Muscle of leg (tissue), 16 donors: ENCODE results near the gene KRTAP19-6. TPM values are rescaled to one million over a fixed set of nuclear protein-coding genes. Genes with fewer than 3 reads are reported as not detected.

Source experiments
- DNase-seq: peaks from one replicate; pipeline ENCODE4 v3.0.0; 2013
- H3K27ac ChIP-seq: one replicate; pipeline ENCODE4 v1.5.1; 2013; ENCODE audit warnings: mild to moderate bottlenecking, low read length, control low read depth
- H3K27me3 ChIP-seq: one replicate; pipeline ENCODE4 v1.6.1; 2013; ENCODE audit warnings: low read length; ENCODE audit not compliant: control insufficient read depth, insufficient read depth
- H3K36me3 ChIP-seq: one replicate; pipeline ENCODE4 v1.6.1; 2013; ENCODE audit warnings: low read length; ENCODE audit not compliant: control insufficient read depth, insufficient read depth
- H3K4me1 ChIP-seq: one replicate; pipeline ENCODE4 v1.6.1; 2013; ENCODE audit warnings: low read length; ENCODE audit not compliant: control insufficient read depth, insufficient read depth
- H3K4me3 ChIP-seq: one replicate; pipeline ENCODE4 v1.5.1; 2013; ENCODE audit warnings: low read length, control low read depth
- H3K9me3 ChIP-seq: replicated peaks from 2 replicates; pipeline ENCODE4 v1.6.1; 2013; ENCODE audit warnings: low read depth, low read length; ENCODE audit not compliant: control insufficient read depth
- WGBS: methylation state at CpG from one replicate; pipeline ENCODE4 v1.1.5; 2013; ENCODE audit warnings: missing lambda C conversion rate; ENCODE audit not compliant: insufficient coverage; 5-methylcytosine and 5-hydroxymethylcytosine counted together
- long read RNA-seq, 11 donors: transcript quantifications; one replicate each; lab custom pipeline, GENCODE V29; 2026
- polyA plus RNA-seq, 8 donors: library from polyadenylated mRNA; unstranded; fragments of 120-200 nt; gene quantifications; one replicate each; pipeline versions ENCODE4 v1.2.1 to v1.2.3, GENCODE V29; 2013; ENCODE audit warnings: inconsistent platforms in 1 of 8, low replicate concordance in 1 of 8; ENCODE audit not compliant: insufficient read length in 8 of 8, insufficient read depth in 1 of 8
- total RNA-seq: library from RNA; stranded (reverse); fragments of 120-200 nt; gene quantifications from one replicate; pipeline ENCODE4 v1.2.4, GENCODE V29; 2013

KRTAP19-6 gene
- total RNA-seq (not detected), polyA plus RNA-seq (not detected)
- long read RNA-seq, donor 1: 0 reads
- long read RNA-seq, donor 2: 0 reads
- long read RNA-seq, donor 3: 0 reads
- long read RNA-seq, donor 4: 0 reads
- long read RNA-seq, donor 5: 0 reads
- long read RNA-seq, donor 6: 0 reads
- long read RNA-seq, donor 7: 0 reads
- long read RNA-seq, donor 8: 0 reads
- long read RNA-seq, donor 9: 0 reads
- long read RNA-seq, donor 10: 0 reads
- long read RNA-seq, donor 11: 0 reads

- Histone ChIP-seq H3K27ac (no peak within 1 kb of the TSS), H3K27me3 (no peaks in the 10 kb centered on the region), H3K9me3 (no peaks in the 10 kb centered on the region), H3K36me3 (no peaks in the 10 kb centered on the region), H3K4me3 (no peak within 1 kb of the TSS), H3K4me1 (no peaks in the 10 kb centered on the region)
- WGBS: no CpG with 5 or more reads among the region's 1 CpG
- no peak for DNase-seq
Observed at GRCh38 chr21:30541764-30542163, at the start of gene KRTAP19-6. KRTAP19-6 (minus strand) TSS chr21:30541864; CDS start chr21:30541833, 31 bp downstream.

GRCh38 chr21:30590297-30590696, 48.6 kb upstream of the KRTAP19-6 start, which contains the start of gene KRTAP22-2:
KRTAP22-2 (minus strand) TSS chr21:30590397.
- no peak for DNase-seq
- H3K9me3 ChIP-seq: peaks cover 3% of the 10 kb centered on the region
- H3K27me3 ChIP-seq: no peaks in the 10 kb centered on the region
- no peak within 1 kb of the TSS for H3K4me3 ChIP-seq
- H3K4me1 ChIP-seq: no peaks in the 10 kb centered on the region
- H3K27ac ChIP-seq: no peak within 1 kb of the TSS
- H3K36me3 ChIP-seq: no peaks in the 10 kb centered on the region

- WGBS: no CpG with 5 or more reads among the region's 1 CpG
- no peak overlapping the region for H3K4me3 ChIP-seq
- DNase-seq: no peak
- no peak overlapping the region for H3K27ac ChIP-seq
- H3K27me3 ChIP-seq: no peaks in the 10 kb centered on the region
- H3K9me3 ChIP-seq: no peaks in the 10 kb centered on the region
- no peaks in the 10 kb centered on the region for H3K36me3 ChIP-seq
- no peaks in the 10 kb centered on the region for H3K4me1 ChIP-seq
Observed at GRCh38 chr21:30582870-30583269, 41.2 kb upstream of the KRTAP19-6 start.

GRCh38 chr21:30580132-30580531, 38.5 kb upstream of the KRTAP19-6 start:
- Histone ChIP-seq H3K36me3 (no peaks in the 10 kb centered on the region), H3K4me1 (no peaks in the 10 kb centered on the region), H3K9me3 (no peaks in the 10 kb centered on the region), H3K4me3 (no peak overlapping the region), H3K27me3 (no peaks in the 10 kb centered on the region), H3K27ac (no peak overlapping the region)
- DNase-seq: no peak
- 71% methylated on average over 2 of the region's 3 CpGs for WGBS

- 21% methylated on average over 1 of the region's 1 CpG for WGBS
- peak; percentile 67 for DNase-seq
- Histone ChIP-seq H3K27me3 (no peaks in the 10 kb centered on the region), H3K9me3 (no peaks in the 10 kb centered on the region), H3K4me1 (no peaks in the 10 kb centered on the region), H3K36me3 (no peaks in the 10 kb centered on the region), H3K4me3 (no peak overlapping the region), H3K27ac (no peak overlapping the region)
Observed at GRCh38 chr21:30579346-30579745, 37.7 kb upstream of the KRTAP19-6 start.

- no peak overlapping the region for H3K4me3 ChIP-seq
Observed at GRCh38 chr21:30577766-30578165, 36.1 kb upstream of the KRTAP19-6 start.

GRCh38 chr21:30567617-30568016, 26.0 kb upstream of the KRTAP19-6 start:
- no peak for DNase-seq
- Histone ChIP-seq H3K36me3 (no peaks in the 10 kb centered on the region), H3K27me3 (no peaks in the 10 kb centered on the region), H3K27ac (no peak overlapping the region), H3K4me3 (no peak overlapping the region), H3K4me1 (no peaks in the 10 kb centered on the region), H3K9me3 (no peaks in the 10 kb centered on the region)

More at GRCh38 chr21:30577766-30578165, 36.1 kb upstream of the KRTAP19-6 start:
- no peak for DNase-seq
- H3K4me1 ChIP-seq: no peaks in the 10 kb centered on the region
- no peaks in the 10 kb centered on the region for H3K27me3 ChIP-seq
- H3K9me3 ChIP-seq: no peaks in the 10 kb centered on the region
- H3K27ac ChIP-seq: no peak overlapping the region
- no peaks in the 10 kb centered on the region for H3K36me3 ChIP-seq

GRCh38 chr21:30563630-30564029, 22.0 kb upstream of the KRTAP19-6 start:
- H3K9me3 ChIP-seq: no peaks in the 10 kb centered on the region
- H3K4me1 ChIP-seq: no peaks in the 10 kb centered on the region
- no CpG with 5 or more reads among the region's 2 CpGs for WGBS
- no peak overlapping the region for H3K4me3 ChIP-seq
- no peak overlapping the region for H3K27ac ChIP-seq
- no peak for DNase-seq
- H3K36me3 ChIP-seq: no peaks in the 10 kb centered on the region
- no peaks in the 10 kb centered on the region for H3K27me3 ChIP-seq

GRCh38 chr21:30563072-30563471, 21.4 kb upstream of the KRTAP19-6 start:
- no peak overlapping the region for H3K27ac ChIP-seq
- H3K4me3 ChIP-seq: no peak overlapping the region
- H3K36me3 ChIP-seq: no peaks in the 10 kb centered on the region
- no peaks in the 10 kb centered on the region for H3K27me3 ChIP-seq
- no peaks in the 10 kb centered on the region for H3K9me3 ChIP-seq
- WGBS: 75% methylated on average over 3 of the region's 6 CpGs
- no peaks in the 10 kb centered on the region for H3K4me1 ChIP-seq
- no peak for DNase-seq

- no peak for DNase-seq
- no peaks in the 10 kb centered on the region for H3K9me3 ChIP-seq
- H3K36me3 ChIP-seq: no peaks in the 10 kb centered on the region
- no peaks in the 10 kb centered on the region for H3K4me1 ChIP-seq
- no peak overlapping the region for H3K27ac ChIP-seq
- WGBS: no CpG with 5 or more reads among the region's 2 CpGs
- no peaks in the 10 kb centered on the region for H3K27me3 ChIP-seq
- H3K4me3 ChIP-seq: no peak overlapping the region
Observed at GRCh38 chr21:30561957-30562356, 20.3 kb upstream of the KRTAP19-6 start.
